Measurements from ENCODE around the gene TENM4.

DNA sequence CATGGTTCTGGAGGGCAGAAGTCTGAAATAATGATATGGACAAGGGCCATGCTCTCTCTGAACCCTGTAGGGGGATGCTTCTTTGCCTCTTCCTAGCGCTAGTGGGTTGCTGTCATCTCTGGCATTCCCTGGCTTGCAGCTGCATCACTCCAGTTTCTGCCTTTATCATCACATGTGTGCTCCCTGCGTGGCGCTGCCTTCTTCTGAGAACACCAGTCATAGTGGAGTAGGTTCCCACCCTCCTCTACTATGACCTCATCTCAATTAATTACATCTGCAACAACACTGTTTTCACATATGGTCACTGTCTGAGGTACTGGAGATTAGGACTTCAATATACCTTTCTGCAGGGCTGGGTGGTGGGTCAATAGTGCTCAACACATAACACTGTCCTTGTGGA is 463.8 kb downstream of the TENM4 start:
- no peak for TF ChIP-seq POLR2A (IDR thresholded peaks at IDR 0.05)
- TF ChIP-seq, protein P1, sequence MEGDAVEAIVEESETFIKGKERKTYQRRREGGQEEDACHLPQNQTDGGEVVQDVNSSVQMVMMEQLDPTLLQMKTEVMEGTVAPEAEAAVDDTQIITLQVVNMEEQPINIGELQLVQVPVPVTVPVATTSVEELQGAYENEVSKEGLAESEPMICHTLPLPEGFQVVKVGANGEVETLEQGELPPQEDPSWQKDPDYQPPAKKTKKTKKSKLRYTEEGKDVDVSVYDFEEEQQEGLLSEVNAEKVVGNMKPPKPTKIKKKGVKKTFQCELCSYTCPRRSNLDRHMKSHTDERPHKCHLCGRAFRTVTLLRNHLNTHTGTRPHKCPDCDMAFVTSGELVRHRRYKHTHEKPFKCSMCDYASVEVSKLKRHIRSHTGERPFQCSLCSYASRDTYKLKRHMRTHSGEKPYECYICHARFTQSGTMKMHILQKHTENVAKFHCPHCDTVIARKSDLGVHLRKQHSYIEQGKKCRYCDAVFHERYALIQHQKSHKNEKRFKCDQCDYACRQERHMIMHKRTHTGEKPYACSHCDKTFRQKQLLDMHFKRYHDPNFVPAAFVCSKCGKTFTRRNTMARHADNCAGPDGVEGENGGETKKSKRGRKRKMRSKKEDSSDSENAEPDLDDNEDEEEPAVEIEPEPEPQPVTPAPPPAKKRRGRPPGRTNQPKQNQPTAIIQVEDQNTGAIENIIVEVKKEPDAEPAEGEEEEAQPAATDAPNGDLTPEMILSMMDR (IDR thresholded peaks at IDR 0.05) = no peak
